T47D (cell line): ENCODE measurements around the gene SLC23A2.
"Not testable (repeated sequence)": the region's sequence is repeated elsewhere in the genome, so short reads cannot be mapped to it uniquely, and the experiment has no call there.

Source experiments
- DNase-seq, 2 experiments: peaks; one replicate each; pipeline versions ENCODE4 v3.0.0 to v3.0.0-alpha.2; 2011 to 2012; ENCODE audit warnings: low read depth in 1 of 2, low spot score in 1 of 2
- JUND ChIP-seq: IDR thresholded peaks from 2 replicates; pipeline ENCODE4 v1.6.1; 2012; ENCODE audit warnings: low read depth
- in situ Hi-C: cut with HindIII; loops from 2 replicates; pipeline ENCODE4 v1.10.0; 2016; ENCODE audit warnings: low sequenced_read_pairs, low pct_unique_long_range_greater_than_20kb

SLC23A2 gene

GRCh38 chr20:5000263-5001173, 792 bp downstream of the SLC23A2 start:
- no peak for DNase-seq
- no peak for TF ChIP-seq JUND
- in situ Hi-C loops: no loop called here

- no peak for DNase-seq
- TF ChIP-seq JUND: no peak
- in situ Hi-C loops: no loop called here
Measured at GRCh38 chr20:4999788-5000187, 1.5 kb downstream of the SLC23A2 start.

- in situ Hi-C loops: no loop called here
- TF ChIP-seq JUND: no peak
- DNase-seq: no peak
Measured at GRCh38 chr20:4998160-4998651, 3.1 kb downstream of the SLC23A2 start.

DNA sequence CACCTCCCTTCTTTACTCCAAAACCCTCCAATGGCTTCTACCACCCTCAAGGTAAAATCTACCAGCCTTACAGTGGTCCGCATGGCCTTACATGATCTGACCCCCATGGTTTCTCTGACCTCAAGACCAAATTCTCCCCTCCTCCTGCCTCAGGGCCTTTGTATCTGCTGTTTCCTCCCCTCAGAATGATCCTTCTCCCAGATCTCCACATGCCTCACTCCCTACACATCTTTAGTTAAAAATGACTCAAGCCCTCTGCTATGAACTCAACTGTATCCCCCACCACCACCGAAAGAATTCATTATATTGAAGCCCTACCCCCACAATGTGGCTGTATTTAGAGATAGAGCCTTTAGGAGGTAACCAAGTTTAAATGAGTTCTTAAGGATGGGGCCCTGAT, 4.1 kb downstream of the SLC23A2 start:
- TF ChIP-seq JUND: no peak
- in situ Hi-C loops: no loop called here
- DNase-seq: no peak

- no peak for DNase-seq
- in situ Hi-C loops: no loop called here
- TF ChIP-seq JUND: no peak
Measured at GRCh38 chr20:4989570-4989969, 11.7 kb downstream of the SLC23A2 start.

- in situ Hi-C loops: no loop called here
- DNase-seq: no peak
- no peak for TF ChIP-seq JUND
Measured at GRCh38 chr20:4987130-4987529, 14.2 kb downstream of the SLC23A2 start.

GRCh38 chr20:4985658-4986057, 15.7 kb downstream of the SLC23A2 start:
- in situ Hi-C loops: no loop called here
- no peak for TF ChIP-seq JUND
- no peak for DNase-seq

- in situ Hi-C loops: no loop called here
- no peak for DNase-seq
- TF ChIP-seq JUND: no peak
Measured at GRCh38 chr20:4982281-4982680, 19.0 kb downstream of the SLC23A2 start.

- DNase-seq: no peak
- in situ Hi-C loops: no loop called here
- TF ChIP-seq JUND: no peak
Measured at GRCh38 chr20:4979841-4980410, 21.4 kb downstream of the SLC23A2 start.

GRCh38 chr20:4978050-4978918, 23.0 kb downstream of the SLC23A2 start:
- no peak for TF ChIP-seq JUND
- no peak for DNase-seq
- in situ Hi-C loops: no loop called here

DNA sequence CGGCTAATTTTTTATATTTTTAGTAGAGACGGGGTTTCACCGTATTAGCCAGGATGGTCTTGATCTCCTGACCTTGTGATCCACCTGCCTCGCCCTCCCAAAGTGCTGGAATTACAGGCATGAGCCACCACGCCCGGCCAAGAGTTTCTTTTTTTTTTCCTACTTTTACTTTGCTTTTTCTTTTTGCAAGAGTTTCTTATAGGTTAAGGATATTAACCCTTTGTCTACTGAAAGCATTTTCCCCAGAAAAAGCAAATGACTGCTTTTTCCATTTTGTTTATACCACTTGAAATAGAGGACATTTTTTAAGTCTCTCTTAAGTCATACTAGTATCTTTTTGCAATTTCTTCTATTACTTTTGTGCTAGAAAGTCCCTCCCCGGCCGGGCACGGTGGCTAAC, 25.3 kb downstream of the SLC23A2 start:
- in situ Hi-C loops, DNase-seq: not testable (repeated sequence)

GRCh38 chr20:4973330-4974097, 27.8 kb downstream of the SLC23A2 start:
- DNase-seq: no peak
- in situ Hi-C loops: no loop called here
- TF ChIP-seq JUND: no peak
